ENCODE results near the gene PPP1CA.

Gene PPP1CA

DNA sequence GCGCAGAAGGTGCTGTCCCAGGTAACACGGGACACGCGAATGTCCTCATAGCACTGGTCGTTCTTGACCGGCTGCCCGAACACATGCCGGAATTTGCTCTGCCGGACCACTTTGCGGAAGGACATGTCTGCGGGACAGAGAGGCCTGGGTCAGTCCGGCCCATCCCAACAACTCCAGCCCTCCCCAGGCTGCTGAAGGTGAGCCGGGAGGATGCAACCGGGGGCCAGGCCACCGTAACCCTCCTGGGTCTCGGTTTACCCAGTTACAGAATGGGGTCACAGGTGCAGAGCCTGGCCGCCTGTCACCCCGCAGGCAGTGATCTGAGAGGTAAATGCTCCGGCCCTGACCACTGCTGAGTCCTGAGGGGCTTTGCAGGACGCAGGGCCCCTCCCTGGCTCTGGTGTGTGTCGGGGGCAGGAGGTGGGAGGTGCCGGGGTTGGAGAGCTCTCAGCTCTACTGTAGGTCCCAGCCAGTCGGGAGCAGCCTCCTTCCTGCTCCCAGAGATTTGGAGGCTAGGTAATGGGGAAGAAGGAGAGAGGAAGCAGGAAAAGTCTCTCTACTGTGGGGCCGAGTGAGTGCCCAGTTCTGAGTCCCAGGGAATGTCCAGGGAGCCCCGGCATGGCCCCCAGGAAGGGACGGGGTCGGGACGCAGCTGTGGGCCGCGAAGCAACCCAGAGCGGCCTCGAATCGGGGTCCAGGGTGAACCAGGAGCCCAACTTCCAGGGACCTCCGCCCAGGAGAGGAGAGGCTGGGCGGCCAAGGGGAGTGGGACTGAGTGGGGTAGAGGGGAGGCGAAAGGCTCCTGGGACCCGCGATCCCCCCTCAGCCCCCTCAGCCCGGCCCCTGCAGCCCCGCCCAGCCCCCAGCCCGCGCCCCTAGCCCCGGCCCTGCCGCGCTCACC is 41.1 kb upstream of the PPP1CA start:
- in situ Hi-C loops (cut with HindIII; ENCODE audit: low sequenced_read_pairs): no loop called here

DNA sequence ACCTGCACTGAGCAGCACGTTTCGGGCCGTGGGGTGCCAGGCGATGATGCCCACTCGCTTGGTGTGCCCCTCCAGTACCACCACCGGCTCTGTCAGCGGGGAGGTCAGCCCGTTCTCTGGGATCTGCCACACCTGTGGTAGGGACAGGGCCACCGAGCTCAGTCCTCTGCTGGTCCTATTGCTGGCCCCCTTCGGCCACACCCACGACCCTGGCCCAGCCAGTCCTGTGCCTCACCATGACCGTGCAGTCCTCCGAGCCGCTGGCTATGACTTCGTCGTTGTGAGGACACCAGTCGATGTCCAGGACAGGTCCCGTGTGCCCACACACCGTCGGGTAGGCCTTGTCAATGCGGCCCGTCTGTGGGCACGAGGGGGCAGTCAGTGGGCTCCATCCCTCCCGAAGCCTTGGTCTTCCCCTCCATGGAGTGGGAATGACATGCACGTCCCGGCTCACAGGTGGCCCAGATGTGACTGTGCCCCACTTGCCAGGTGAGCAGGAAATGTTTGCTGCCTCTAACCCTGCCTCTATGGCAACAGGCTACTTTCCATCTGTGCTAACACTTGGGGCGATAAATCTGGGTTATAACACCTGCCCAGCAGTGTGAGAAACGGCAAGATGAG is 40.2 kb upstream of the PPP1CA start:
- in situ Hi-C loops (cut with HindIII; ENCODE audit: low sequenced_read_pairs): no loop called here
- TF ChIP-seq, protein P1, sequence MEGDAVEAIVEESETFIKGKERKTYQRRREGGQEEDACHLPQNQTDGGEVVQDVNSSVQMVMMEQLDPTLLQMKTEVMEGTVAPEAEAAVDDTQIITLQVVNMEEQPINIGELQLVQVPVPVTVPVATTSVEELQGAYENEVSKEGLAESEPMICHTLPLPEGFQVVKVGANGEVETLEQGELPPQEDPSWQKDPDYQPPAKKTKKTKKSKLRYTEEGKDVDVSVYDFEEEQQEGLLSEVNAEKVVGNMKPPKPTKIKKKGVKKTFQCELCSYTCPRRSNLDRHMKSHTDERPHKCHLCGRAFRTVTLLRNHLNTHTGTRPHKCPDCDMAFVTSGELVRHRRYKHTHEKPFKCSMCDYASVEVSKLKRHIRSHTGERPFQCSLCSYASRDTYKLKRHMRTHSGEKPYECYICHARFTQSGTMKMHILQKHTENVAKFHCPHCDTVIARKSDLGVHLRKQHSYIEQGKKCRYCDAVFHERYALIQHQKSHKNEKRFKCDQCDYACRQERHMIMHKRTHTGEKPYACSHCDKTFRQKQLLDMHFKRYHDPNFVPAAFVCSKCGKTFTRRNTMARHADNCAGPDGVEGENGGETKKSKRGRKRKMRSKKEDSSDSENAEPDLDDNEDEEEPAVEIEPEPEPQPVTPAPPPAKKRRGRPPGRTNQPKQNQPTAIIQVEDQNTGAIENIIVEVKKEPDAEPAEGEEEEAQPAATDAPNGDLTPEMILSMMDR (IDR thresholded peaks at IDR 0.05; ENCODE audit: low read depth, low read length, missing control alignments): no peak
- no peak overlapping the region for H3K4me3 ChIP-seq (ENCODE audit: low read depth, low read length)
- no peak for DNase-seq (ENCODE audit: low read depth)

More for the DNA sequence above, 41.1 kb upstream of the PPP1CA start:
- no peak for DNase-seq (ENCODE audit: low read depth)
- peak overlapping the region; percentile 79 for H3K4me3 ChIP-seq (ENCODE audit: low read depth, low read length)
- TF ChIP-seq, protein P1 (IDR thresholded peaks at IDR 0.05; ENCODE audit: low read depth, low read length, missing control alignments): no peak

DNA sequence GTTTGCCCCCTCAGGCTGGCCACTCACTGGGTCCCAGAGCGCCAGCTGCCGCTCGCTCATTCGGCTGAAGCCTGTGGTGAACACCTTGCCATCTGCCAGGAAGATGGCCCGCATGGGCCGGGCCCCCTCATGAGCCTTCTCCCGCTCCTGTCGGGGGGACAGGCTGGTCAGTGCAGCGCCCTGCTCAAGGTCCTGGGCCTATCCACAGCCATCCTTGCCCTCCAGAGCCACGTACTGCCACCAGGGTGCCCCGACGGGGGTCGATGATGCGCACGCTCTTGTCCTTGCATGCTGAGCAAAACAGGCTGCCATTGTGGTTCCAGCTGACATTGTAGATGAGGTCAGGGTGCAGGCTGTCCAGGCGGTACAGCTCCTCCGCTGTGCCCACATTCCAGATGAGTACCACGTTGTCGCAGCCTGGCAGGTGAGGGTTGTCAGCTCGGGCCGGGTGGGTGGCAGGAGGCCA is 39.5 kb upstream of the PPP1CA start:
- DNase-seq (ENCODE audit: low read depth): no peak
- H3K4me3 ChIP-seq (ENCODE audit: low read depth, low read length): no peak overlapping the region
- in situ Hi-C loops (cut with HindIII; ENCODE audit: low sequenced_read_pairs): no loop called here
- TF ChIP-seq, protein P1 (IDR thresholded peaks at IDR 0.05; ENCODE audit: low read depth, low read length, missing control alignments): no peak

DNA sequence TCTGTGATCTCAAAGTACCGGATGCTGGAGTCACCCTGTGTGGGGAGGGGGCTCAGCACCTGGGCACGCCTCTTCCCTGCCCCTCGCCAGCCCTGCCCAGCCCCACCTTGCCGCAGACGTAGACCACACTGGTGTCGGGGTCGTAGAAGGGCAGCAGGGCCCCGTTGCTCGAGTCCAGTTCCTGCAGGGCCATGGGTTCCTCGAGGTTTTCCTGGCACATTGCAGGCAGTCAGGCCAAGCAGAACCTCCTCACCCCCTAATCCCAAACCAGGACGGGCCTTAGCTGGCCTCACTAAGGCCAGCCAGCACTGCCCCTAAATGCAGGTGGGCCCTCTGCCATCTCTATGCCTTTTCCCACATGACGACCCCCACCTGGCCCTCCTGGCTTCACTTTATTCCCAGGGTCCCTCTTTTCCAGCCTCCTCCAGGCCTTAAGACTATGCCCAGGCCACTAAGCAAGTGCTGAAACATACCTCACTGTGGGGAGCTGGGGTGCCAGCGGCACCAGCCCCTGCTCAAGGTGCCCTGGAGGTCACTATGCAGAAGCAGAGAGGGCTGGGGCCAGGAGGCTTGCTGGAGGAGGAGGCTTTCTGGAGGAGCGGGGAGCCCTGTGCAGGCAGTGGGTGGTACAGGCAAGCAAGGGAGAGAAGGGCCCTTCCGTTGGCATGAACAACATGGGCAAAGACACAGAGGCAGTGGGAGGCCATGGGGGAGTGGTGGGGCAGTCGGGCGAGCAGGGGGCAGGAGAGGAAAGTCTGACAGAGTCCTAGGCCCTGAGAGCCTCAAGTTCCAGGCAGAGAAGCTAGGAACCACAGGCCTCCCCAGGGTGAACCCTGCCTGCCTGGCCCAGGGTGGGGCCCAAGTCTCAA is 38.8 kb upstream of the PPP1CA start:
- in situ Hi-C loops (cut with HindIII; ENCODE audit: low sequenced_read_pairs): no loop called here
- DNase-seq (ENCODE audit: low read depth): no peak

DNA sequence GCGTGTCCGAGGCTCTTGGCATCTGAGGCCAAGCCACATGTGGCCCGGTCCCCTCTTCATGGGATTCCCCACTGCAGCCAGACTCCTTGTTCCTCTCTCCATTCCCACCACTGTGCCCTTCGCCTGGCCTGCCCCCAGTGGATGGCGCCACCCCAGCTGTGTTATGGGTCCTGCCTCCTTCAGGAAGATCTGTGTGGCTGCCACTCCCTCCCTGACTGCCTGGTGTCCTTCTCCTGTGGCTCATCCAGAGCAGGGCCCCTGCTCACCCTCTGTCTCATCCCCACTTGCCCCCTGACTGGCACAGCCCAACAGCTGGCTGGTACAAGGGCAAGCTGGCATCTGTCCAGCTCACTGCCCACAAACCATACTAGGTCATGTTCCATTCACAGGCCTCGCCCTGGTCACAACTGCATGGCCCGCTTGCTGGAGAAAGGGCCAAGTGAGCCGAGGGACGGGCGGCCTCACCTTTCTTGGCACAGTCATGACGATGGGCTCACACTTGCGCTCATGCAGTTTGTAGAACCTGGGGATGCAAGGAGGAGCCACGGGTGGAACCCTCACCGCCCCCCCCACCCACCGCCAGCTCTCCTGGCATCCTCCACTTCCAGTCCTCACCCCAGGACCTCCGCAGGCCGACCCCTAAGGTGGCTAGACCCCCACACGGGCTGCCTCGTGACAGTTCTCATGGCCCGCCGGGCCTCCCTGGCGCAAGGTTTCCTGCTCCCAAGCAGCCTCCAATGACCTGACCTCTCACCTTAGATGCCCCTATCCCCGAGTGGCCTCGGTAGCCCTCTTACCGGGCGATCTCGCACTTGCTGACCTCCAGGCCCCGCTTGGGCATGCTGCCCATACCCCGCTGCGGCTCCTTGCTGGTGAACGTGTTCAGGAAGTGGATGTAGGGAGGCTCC is 37.9 kb upstream of the PPP1CA start:
- in situ Hi-C loops (cut with HindIII; ENCODE audit: low sequenced_read_pairs): no loop called here
- DNase-seq (ENCODE audit: low read depth): no peak

More for the DNA sequence above, 38.8 kb upstream of the PPP1CA start:
- TF ChIP-seq, protein P1 (IDR thresholded peaks at IDR 0.05; ENCODE audit: low read depth, low read length, missing control alignments): no peak
- no peak overlapping the region for H3K4me3 ChIP-seq (ENCODE audit: low read depth, low read length)

More for the DNA sequence above, 37.9 kb upstream of the PPP1CA start:
- TF ChIP-seq, protein P1 (IDR thresholded peaks at IDR 0.05; ENCODE audit: low read depth, low read length, missing control alignments): peak; percentile 12
- no peak overlapping the region for H3K4me3 ChIP-seq (ENCODE audit: low read depth, low read length)

Data from astrocyte of the cerebellum (primary cell).